Urothelium cell line (cell line): ENCODE data around the gene PLXNB1.

Experiments
- DNase-seq: peaks from one replicate; pipeline ENCODE4 v3.0.0; 2011; ENCODE audit warnings: low spot score, mixed read lengths
- FAIRE-seq: peaks from 2 replicates; lab custom pipeline; 2011; peaks lifted over from hg19 to GRCh38; lab: Jason Lieb, UNC

The PLXNB1 gene

DNA sequence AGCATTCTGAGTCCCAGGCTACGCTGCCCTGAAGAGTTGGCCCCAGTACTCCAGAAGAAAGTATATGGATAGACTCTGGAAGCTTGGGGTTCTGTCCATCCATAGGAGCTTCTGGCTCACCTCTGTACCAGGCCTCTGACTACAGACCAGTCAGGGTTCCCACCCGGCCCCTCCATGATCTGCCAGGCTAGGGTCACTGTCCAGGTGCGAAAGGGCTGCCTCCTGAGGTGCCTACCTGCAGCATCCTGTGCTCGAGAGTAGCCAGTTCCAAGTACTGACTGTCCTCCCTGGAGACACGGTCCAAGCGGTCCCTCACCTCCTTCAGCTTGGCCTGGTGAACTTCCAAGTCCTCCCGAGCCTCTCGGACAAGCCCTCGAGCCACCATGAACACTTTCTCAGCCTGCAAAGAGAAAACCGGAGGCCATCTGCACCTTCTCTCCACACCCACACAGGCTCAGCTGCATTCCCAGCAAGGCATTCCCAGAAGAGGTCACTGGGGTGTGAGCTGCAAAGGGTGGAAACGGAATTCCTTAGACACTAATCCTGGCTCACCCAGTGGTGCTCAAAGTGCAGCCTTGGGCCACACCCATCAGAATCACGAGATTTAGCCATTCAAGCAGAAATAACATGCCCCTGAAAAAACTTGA, 3.7 kb upstream of the PLXNB1 start:
- no peak for DNase-seq
- no peak for FAIRE-seq

DNA sequence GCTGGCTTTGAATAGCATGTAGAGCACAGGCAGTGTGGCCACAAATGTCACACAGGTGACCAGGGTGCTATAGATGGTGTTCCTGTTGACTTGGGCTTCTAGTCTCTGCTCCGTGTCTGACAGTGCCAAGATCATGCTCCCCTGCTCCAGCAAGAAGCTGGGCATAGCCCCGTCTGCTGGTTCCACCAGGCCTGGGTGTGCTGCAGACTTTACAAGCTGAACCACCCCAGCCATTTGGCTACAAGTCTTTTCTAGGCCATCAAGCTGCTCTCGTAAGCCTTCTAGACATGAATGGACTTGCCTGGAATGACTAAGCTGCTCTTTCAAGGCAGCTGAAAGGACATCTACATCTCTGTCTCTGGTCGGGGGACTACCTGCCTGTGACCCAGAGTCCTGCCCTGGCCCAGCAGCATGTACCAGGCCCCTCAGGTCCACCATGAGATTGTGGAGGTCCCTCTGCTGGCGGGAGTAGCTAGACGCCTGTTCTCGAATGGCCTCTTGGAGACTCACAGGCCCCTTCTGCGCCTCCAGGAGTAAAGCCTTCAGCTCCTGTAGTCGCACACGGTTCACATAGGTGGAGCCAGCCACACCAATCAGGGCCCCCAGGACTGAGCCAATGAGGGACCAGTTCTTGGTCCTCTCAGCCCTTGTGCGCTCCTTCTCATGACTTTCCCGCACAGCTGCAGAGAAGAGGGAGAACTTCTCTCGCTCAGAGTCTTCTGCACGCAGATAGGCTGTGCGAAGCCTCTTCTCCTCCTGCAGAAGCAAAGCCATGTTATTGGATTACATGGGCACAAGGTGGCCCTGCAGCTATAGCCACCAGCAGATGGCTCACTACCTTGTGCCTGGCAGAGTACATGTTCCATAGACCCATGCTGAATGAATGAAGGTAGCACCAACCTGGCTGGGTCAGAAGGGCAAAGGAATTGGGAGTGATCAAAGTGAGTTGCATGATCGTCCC, 2.8 kb upstream of the PLXNB1 start:
- FAIRE-seq (no peak), DNase-seq (no peak)

GRCh38 chr3:48431224-48432029, 1.5 kb upstream of the PLXNB1 start:
- no peak for FAIRE-seq

DNA sequence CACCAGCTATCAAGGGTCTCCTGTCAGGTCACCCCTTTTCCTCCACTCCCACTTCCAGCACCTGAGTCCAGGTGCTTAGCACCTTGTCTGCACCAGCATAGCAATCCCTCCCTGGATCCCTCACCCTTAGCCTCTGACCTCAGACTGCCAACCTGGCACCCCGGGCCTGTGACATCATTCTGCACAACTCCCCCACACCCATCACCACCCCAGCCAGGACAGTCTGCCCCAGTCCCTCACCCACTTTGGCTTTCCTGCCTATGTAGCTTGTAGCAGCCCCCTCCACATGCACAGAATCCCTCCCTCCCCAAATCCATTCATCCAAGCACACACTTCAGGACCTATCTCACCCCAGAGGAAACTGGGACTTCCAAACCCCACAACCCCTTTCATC, 819 bp upstream of the PLXNB1 start:
- FAIRE-seq = no peak

More at GRCh38 chr3:48431224-48432029, 1.5 kb upstream of the PLXNB1 start:
- no peak for DNase-seq

DNA sequence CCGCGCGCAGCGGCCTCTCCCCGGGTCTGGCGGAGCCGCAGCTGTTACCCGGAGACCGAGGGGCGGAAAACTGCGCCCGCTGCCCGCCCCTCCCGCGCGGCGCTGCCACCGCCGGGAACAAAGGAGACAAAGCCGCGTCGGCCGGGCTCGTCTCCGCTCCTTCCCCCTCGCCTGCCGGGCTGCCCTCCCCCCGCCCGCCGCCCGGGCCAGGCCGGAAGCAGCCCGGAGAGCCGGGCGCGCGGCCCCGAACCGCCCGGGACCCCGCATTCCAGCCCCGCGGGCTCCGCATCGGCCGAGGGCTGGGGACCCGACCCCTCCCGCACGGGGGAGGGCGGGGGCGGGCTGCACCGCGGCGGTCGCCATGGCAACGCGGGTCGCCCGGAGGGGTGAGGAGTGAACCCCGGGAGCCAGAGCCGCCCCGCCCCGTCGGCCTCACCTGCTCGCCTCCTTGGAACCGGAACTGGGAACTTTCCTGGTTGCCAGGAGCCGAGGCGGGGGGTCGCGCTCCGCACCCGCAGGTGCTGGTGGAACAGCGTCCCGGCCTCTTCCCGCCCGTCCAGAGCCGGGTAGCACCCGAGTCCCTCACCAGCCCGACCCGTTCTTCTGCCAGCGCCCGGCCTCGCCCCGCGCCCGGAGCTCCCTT, 448 bp downstream of the PLXNB1 start:
- DNase-seq (peak; percentile 85), FAIRE-seq (peak; percentile 74)

More for the DNA sequence above, 819 bp upstream of the PLXNB1 start:
- DNase-seq = no peak

- DNase-seq = peak; percentile 50
- FAIRE-seq = no peak
Observed at GRCh38 chr3:48428572-48429316, 1.1 kb downstream of the PLXNB1 start.

- DNase-seq (no peak), FAIRE-seq (no peak)
Observed at GRCh38 chr3:48428088-48428571, 1.8 kb downstream of the PLXNB1 start.

- peak; percentile 84 for FAIRE-seq
- no peak for DNase-seq
Observed at GRCh38 chr3:48427630-48427962, 2.3 kb downstream of the PLXNB1 start.

DNA sequence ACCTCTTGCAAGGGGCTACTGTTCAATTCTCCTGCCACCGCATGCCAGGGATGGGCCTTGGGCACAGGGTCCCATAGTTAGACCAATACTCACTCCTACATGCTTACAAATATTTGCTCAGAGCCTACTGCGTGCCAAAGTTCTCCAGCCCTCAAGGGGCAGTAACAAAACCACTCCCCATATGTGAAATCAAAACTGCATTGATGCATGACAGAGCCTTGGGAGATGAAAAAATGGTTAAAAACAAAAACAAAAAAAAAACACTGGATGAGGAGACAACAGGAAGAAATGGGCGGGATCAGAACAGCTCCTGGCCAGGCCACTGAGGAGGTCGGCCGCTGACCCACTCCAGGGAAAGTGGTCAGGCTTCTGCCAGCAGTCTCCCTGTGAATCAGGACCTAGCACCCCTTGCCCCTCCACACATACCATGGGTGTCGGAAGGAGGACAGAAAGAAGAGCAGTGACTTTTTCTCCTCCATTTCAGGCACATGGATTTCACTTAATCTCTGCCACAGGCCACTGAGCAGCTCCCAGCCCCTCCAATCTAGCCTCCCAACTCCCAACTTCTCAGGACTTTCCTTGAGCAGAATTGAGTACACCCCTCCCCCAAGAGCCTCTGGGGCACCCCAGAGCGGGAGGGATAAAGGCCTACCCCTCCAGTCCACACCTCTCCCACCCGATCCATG, 2.8 kb downstream of the PLXNB1 start:
- DNase-seq = no peak
- FAIRE-seq = no peak

- DNase-seq (no peak), FAIRE-seq (no peak)
Observed at GRCh38 chr3:48426401-48426909, 3.4 kb downstream of the PLXNB1 start.

GRCh38 chr3:48425281-48425812, 4.5 kb downstream of the PLXNB1 start:
- no peak for DNase-seq
- FAIRE-seq = no peak

GRCh38 chr3:48423883-48424695, 5.8 kb downstream of the PLXNB1 start:
- DNase-seq (no peak), FAIRE-seq (no peak)

GRCh38 chr3:48423241-48423882, 6.5 kb downstream of the PLXNB1 start:
- FAIRE-seq (no peak), DNase-seq (no peak)

- DNase-seq (no peak), FAIRE-seq (no peak)
Observed at GRCh38 chr3:48422681-48423080, 7.2 kb downstream of the PLXNB1 start.

- DNase-seq (no peak), FAIRE-seq (no peak)
Observed at GRCh38 chr3:48422272-48422671, 7.6 kb downstream of the PLXNB1 start.

GRCh38 chr3:48420561-48420960, 9.3 kb downstream of the PLXNB1 start:
- no peak for DNase-seq
- no peak for FAIRE-seq

- FAIRE-seq = no peak
Observed at GRCh38 chr3:48419597-48419996, 10.3 kb downstream of the PLXNB1 start.

GRCh38 chr3:48419149-48419548, 10.7 kb downstream of the PLXNB1 start:
- DNase-seq = no peak
- FAIRE-seq = no peak

More at GRCh38 chr3:48419597-48419996, 10.3 kb downstream of the PLXNB1 start:
- DNase-seq = no peak
